GM06990 (cell line): ENCODE measurements around the gene PPM1F.
"Not testable (repeated sequence)": the region's sequence is repeated elsewhere in the genome, so short reads cannot be mapped to it uniquely, and the experiment has no call there.

Experiments
- DNase-seq: peaks from one replicate; pipeline ENCODE4 v3.0.0-alpha.2; 2011; ENCODE audit not compliant: insufficient read length; ENCODE audit errors: extremely low read depth
- H3K27me3 ChIP-seq: replicated peaks from 2 replicates; pipeline ENCODE4 v1.6.0; 2011; ENCODE audit warnings: low read length; ENCODE audit not compliant: control insufficient read depth, insufficient read depth
- H3K36me3 ChIP-seq: 2 replicates; pipeline ENCODE4 v1.5.1; 2011; ENCODE audit warnings: low read length; ENCODE audit not compliant: control insufficient read depth, insufficient read depth
- H3K4me3 ChIP-seq: replicated peaks from 2 replicates; pipeline ENCODE4 v1.5.1; 2011; ENCODE audit warnings: low read depth, mild to moderate bottlenecking, control low read depth, low read length
- TF ChIP-seq, protein P1 (sequence below): IDR thresholded peaks from 2 replicates; pipeline ENCODE4 v1.5.1; 2011; ENCODE audit warnings: low read length, control low read depth, mild to moderate bottlenecking, inconsistent platforms; ENCODE audit not compliant: insufficient read depth, poor library complexity, severe bottlenecking

PPM1F gene

DNA sequence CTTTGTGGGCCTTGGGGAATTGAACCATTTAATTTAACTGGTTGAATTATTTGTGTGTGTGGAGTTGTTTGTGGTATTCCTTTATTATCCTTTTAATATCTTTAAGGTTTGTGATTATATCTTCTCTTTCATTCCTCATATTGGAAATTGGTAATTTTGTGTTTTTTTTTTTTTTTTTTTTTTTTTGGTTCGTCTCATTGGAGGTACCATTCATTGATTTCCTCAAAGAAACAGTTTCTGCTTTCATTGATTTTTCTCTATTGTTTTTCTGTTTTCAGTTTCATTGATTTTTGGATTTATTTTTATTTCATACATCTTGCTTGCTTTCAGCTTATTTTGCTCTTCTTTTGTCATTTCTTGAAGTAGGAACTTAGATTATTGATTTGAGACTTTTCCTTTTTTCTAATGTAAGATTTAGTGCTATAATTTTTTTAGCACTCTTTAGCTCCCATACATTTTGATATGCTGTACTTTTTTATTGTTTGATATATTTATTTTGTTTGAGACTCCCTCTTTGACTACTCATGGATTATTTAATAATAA lies 54.2 kb downstream of the PPM1F start:
- Histone ChIP-seq H3K36me3 (no peaks in the 10 kb centered on the region), H3K27me3 (no peaks in the 10 kb centered on the region)

DNA sequence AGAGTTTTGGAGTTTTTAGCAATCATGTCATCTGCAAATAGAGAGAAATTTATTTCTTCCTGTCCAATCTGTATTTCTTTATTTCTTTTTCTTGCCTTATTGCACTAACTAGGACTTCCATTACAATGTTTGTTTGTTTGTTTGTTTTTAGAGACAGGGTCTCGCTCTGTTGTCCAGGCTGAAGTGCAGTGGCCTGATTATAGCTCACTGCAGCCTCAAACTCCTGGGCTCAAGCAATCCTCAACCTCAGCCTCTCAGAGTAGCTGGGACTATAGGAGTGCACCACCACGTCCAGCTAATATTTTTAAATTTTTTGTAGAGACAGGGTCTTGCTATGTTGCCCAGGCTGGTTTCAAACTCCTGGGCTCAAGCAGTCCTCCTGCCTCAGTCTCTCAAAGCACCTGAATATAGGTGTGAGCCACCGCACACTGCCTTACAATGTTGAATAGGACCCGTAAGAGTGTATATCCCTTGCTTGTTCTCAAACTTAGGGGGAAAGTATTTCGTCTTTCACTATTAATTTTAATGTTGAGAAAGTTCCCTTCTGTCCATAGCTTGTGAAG lies 55.6 kb downstream of the PPM1F start:
- H3K4me3 ChIP-seq: no peak overlapping the region
- H3K36me3 ChIP-seq: no peaks in the 10 kb centered on the region
- no peak for DNase-seq
- H3K27me3 ChIP-seq: no peaks in the 10 kb centered on the region
- TF ChIP-seq, protein P1, sequence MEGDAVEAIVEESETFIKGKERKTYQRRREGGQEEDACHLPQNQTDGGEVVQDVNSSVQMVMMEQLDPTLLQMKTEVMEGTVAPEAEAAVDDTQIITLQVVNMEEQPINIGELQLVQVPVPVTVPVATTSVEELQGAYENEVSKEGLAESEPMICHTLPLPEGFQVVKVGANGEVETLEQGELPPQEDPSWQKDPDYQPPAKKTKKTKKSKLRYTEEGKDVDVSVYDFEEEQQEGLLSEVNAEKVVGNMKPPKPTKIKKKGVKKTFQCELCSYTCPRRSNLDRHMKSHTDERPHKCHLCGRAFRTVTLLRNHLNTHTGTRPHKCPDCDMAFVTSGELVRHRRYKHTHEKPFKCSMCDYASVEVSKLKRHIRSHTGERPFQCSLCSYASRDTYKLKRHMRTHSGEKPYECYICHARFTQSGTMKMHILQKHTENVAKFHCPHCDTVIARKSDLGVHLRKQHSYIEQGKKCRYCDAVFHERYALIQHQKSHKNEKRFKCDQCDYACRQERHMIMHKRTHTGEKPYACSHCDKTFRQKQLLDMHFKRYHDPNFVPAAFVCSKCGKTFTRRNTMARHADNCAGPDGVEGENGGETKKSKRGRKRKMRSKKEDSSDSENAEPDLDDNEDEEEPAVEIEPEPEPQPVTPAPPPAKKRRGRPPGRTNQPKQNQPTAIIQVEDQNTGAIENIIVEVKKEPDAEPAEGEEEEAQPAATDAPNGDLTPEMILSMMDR: no peak

More for the DNA sequence above, 54.2 kb downstream of the PPM1F start:
- TF ChIP-seq, protein P1: no peak
- H3K4me3 ChIP-seq: no peak overlapping the region
- DNase-seq: no peak

DNA sequence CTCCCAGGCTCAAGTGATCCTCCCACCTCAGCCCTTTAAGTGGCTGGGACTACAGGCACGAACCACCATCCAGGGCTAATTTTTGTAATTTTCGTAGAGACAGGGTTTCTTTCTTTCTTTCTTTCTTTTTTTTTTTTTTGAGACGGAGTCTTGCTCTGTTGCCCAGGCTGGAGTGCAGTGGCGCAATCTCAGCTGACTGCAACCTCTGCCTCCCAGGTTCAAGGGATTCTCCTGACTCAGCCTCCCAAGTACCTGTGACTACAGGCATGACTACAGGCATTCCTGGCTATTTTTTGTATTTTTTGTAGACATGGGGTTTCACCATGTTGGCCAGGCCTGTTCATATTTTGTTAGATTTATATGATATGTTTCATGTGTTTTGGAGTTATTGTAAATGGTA lies 56.4 kb downstream of the PPM1F start:
- DNase-seq, H3K36me3 ChIP-seq, H3K27me3 ChIP-seq, H3K4me3 ChIP-seq: not testable (repeated sequence)

DNA sequence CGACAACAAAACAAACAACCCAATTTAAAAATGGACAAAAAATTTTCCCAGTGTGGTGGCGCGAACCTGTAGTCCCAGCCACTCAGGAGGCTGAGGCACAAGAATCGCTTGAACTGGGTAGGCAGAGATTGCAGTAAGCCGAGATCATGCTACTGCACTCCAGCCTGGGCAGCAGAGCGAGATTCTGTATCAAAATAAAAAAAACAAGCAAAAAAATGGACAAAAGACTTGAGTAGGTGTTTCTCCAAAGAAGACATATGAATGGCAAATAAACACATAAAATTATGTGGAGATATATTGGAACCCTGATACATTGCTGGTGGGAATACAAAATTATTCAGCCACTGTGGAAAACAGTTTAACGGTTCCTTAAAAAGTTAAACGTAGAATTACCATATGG lies 57.8 kb downstream of the PPM1F start:
- Histone ChIP-seq H3K27me3 (no peaks in the 10 kb centered on the region), H3K4me3 (no peak overlapping the region), H3K36me3 (no peaks in the 10 kb centered on the region)
- TF ChIP-seq, protein P1: no peak
- no peak for DNase-seq

DNA sequence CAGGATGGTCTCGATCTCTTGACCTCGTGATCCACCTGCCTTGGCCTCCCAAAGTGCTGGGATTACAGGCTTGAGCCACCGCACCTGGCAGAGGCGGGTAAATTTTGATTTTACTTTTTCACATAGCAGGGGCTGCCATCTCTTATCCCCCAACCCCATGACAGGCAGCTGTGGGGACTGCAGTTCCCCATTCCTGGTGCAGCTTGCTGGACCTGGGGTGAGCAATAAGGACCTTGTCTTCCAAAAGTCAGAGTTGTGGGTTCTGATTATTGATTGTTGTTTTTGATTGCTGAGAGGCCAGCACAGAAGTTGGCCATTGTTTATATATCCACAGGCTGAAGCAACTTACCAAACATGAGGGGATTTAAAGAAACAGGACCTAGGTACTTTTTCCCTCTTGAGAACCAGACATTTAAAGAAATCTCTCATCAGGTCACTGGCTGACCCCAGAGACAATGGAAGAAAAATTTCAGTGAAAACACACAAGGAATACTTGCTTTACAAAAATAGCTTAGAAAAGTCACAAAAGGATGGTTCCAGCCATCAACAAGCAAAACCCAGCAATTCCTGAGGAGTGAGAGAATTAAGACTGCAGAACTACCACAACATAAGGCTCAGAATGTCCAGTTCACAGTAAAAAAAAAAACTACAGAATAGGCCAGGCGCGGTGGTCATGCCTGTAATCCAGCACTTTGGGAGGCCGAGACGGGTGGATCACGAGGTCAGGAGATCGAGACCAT lies 63.2 kb downstream of the PPM1F start:
- TF ChIP-seq, protein P1: no peak
- H3K4me3 ChIP-seq: no peak overlapping the region
- DNase-seq: no peak
- no peaks in the 10 kb centered on the region for H3K27me3 ChIP-seq
- no peaks in the 10 kb centered on the region for H3K36me3 ChIP-seq

DNA sequence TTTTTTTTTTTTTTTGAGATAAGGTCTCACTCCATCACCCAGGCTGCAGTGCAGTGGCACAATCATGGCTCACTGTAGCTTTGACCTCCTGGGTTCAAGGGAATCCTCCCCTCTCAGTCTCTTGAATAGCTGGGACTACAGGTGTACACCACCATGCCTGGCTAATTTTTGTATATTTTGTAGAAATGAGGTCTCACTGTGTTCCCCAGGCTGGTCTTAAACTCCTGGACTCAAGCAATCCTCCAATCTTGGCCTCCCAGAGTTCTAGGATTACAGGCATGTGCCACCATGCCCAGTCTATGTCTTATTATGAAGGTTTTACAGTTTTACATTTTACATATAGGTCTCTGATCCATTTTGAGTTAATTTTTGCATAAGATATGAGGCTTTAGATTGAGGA lies 64.8 kb downstream of the PPM1F start:
- DNase-seq: no peak
- Histone ChIP-seq H3K4me3 (no peak overlapping the region), H3K27me3 (no peaks in the 10 kb centered on the region), H3K36me3 (no peaks in the 10 kb centered on the region)
- TF ChIP-seq, protein P1: no peak

DNA sequence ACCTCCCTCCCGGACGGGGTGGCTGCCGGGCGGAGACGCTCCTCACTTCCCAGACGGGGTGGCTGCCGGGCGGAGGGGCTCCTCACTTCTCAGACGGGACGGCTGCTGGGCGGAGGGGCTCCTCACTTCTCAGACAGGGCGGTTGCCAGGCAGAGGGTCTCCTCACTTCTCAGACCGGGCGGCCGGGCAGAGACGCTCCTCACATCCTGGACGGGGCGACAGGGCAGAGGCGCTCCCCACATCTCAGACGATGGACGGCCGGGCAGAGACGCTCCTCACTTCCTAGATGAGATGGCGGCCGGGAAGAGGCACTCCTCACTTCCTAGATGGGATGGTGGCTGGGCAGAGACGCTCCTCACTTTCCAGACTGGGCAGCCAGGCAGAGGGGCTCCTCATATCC lies 68.7 kb downstream of the PPM1F start:
- DNase-seq, H3K36me3 ChIP-seq, H3K4me3 ChIP-seq, H3K27me3 ChIP-seq: not testable (repeated sequence)

DNA sequence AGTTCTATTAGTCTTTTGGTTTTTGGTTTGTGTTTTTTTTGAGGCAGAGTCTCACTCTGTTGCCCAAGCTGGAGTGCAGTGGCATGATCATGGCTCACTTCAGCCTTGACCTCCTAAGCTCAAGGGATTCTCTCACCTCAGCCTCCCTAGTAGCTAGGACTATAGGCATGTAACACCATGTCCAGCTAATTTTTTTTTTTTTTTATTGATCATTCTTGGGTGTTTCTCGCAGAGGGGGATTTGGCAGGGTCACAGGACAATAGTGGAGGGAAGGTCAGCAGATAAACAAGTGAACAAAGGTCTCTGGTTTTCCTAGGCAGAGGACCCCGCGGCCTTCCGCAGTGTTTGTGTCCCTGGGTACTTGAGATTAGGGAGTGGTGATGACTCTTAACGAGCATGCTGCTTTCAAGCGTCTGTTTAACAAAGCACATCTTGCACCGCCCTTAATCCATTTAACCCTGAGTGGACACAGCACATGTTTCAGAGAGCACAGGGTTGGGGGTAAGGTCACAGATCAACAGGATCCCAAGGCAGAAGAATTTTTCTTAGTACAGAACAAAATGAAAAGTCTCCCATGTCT lies 69.8 kb downstream of the PPM1F start:
- DNase-seq, H3K27me3 ChIP-seq, H3K4me3 ChIP-seq, H3K36me3 ChIP-seq: not testable (repeated sequence)
